ENCODE results near the gene LAPTM5.

The LAPTM5 gene

DNA sequence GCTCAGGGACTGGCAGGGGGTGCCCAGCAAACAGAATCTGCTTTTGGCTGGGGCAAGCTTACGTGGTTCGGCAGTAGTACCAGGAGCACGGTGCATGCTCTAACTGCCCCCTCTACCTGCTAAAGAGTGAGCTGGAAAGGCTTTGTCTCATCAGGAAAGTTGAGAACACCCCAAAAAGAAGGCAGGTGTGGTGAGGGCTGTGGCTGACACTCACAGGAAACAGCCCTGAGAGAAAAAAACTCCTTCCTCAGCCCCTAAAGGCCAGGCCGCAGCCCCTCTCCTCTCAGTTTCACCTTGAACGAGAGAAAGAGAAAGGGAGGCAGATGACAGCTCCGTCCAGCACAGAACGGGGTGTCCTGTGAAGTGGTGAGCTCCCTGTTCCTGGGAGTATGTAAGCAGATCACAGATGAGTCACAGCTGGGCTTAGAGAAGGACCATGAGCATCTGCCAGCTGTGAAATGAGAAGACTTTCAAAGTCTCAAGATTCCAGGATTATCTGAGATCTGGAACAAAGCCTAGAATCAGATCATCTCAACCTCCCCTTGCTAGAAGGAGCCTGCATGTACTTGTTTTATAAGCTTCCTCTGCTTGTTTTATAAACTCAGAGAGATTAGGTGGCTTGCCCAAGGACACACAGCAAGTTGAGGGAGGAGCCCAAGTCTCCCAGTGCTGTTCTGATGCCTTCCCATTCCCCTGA, 13.4 kb downstream of the LAPTM5 start:
- no peak for DNase-seq (ENCODE audit: low read depth, low spot score)

DNA sequence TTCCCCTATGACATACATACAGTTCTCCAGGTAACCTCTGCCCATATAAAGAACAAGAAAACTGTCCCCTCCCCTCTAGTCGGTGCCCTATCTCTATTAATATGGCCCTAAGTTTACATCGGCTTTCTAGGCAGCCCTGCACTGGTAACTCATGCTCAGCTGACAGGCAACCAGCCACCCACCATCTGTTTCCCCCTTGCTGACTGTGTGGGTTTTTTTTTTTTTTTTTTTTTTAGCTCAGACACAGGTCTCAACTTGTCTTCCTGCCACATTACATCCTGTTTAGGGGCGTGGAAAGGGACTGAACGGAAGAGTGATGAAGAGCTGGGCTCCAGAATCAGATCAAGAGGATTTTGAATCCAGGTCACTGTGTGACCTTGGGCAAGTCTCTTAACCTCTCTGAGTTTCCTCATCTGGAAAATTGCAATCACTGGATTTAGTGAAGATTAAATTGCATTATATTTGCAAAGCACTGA, 14.0 kb downstream of the LAPTM5 start:
- DNase-seq (ENCODE audit: low read depth, low spot score), result no peak

DNA sequence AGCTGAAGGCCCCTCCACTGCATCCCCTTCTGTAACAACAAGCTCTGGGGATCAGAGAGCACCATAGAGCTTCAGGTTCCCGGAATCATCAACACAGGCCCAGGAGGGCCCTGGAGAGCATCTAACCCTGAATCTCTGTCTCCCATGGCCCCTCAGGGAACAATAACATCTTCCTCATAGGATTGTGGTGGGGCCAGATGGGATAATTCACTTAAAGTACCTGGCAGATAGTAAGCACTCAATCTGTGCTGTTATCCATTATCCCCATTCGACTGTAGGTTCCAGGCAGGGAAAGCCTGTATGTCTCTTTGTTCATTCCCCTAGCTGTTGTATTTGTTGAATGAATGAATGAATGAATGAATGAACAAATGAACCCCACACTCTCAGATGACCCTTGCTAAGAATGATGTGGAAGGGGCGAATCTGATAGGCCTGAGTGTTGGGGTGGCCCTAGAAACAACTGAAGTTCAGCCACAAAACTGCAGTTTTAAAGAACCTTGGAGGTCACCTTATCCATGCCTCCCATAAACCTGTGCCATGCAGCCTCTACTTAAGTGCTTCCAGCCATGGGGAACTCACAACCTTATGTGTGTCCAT, 14.5 kb downstream of the LAPTM5 start:
- no peak for DNase-seq (ENCODE audit: low read depth, low spot score)

DNA sequence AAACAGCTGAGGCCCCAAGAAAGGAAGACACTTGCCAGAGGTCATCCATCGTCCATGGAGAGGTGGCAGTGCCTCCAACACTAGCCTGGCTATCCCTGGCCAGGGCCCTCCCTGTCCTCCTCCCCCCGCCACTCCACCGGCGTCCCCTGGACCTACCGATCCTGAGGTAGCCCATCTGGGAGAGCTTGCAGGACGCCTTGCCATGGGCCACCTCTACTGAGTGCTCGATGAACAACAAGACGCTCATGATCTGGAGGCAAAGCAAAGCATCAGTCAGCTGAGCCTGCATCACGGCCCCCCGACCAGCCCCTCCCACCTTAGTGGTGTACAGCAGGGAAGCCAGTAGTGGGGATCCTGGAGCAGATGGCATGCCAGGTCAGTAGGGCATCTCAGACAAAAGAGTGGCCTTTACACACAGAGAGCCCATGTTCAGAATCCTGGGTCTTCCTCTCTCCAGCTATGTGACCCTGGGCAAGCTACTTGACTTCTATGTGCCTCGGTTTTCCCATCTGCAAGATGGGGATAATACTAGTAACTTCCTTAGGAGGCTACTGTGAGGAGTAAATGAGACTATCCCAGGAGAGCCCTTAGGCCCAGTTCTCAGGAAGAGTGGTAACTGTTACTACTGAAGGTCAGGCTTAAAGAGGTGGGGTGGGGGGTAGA, 15.1 kb downstream of the LAPTM5 start:
- DNase-seq (ENCODE audit: low read depth, low spot score), result no peak

DNA sequence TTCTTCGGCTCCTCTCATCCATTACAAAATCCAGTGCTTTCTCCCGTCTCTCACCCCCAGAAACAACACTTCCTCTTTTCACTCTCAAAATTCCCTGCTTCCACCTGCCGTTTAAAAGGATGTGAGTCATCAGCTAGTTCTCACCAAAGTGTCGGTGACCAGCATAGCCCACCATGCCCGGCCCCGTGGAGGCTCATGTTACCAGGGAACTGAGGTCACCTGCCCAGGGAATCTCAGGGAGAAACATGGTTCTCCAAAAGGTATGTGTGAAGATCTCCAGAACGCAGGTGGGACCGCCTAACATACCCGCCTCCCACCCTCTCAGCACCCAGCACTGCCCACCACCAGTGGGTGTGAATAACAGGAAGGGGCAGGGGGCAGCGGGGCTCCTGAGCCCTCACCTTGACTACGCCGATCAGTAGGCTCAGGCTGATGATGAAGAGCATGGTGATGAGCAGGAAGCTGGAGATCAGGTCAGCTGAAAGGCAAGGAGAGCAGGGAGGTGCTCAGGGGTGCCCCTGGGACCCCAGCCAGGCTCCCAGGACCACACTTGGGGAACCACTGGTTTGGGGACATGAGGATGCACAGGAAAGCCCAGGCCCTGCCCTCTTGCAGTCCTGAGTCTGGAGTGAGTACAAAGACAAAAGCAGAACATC, 16.2 kb downstream of the LAPTM5 start:
- DNase-seq (ENCODE audit: low read depth, low spot score), result no peak

DNA sequence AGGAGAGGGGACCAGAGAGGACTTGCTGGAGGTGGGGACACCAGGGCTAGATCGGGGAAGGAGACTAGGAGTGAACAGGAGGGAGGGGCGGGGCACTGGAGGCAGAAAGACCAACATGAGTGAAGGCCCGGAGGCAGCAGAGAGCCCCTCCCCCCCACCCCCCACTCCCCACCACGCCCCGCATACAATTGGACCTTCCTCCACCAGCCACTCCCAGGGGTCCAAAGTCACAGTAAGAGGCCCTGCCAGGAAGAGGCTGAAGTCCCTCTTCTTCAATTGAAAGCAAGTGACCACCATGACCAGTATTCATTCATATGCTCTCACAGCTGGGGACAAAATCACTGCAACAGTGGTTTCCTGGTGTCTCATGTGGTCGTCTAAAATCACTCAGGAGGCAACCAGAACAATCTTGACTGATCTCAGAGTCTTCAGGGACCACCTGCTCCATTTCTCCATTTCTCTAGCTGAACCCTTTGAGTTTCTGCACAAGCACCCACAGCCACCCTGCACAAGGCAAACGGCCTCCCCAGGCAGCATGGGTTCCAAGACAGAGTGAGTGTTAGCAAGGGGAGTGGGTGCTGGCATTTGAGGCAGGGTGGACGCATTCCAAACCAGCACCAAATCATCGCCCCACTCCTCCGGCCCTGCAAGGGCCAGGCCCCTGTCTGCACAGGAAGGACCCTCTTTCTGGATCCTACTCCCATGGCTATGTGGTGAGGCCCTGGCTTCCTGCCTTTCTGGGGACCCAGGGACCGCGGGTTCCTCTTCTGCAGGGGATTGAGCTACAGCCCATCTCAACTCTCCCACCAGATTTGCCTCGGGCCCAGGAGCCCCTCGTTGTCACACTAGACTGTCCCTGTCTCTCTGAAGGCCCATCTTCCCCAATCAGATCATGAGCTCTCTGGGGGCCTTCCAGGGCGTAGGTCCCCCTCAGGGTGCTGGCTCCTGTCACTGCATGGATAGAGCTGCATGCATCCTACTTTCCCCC, 17.0 kb downstream of the LAPTM5 start:
- DNase-seq (ENCODE audit: low read depth, low spot score), result no peak

DNA sequence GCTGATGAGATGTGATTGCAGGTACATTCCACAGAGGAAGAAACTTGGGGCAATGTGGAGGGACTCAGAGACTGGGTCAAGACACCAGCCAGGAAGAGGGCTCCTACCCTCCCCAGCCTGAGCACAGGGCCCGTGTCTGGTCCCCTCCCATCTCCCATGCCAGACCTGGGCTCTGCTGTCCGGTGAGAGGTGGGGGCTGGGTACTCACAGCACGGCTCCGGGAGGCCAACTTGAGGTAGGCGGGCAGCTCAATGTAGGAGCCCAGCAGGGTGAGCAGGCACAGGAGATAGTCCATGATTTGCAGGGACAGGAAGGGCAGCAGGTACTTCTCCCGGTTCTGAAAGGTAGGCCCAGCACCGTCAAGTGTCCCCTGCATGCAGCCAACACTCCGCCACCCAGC, 18.0 kb downstream of the LAPTM5 start:
- no peak for DNase-seq (ENCODE audit: low read depth, low spot score)

DNA sequence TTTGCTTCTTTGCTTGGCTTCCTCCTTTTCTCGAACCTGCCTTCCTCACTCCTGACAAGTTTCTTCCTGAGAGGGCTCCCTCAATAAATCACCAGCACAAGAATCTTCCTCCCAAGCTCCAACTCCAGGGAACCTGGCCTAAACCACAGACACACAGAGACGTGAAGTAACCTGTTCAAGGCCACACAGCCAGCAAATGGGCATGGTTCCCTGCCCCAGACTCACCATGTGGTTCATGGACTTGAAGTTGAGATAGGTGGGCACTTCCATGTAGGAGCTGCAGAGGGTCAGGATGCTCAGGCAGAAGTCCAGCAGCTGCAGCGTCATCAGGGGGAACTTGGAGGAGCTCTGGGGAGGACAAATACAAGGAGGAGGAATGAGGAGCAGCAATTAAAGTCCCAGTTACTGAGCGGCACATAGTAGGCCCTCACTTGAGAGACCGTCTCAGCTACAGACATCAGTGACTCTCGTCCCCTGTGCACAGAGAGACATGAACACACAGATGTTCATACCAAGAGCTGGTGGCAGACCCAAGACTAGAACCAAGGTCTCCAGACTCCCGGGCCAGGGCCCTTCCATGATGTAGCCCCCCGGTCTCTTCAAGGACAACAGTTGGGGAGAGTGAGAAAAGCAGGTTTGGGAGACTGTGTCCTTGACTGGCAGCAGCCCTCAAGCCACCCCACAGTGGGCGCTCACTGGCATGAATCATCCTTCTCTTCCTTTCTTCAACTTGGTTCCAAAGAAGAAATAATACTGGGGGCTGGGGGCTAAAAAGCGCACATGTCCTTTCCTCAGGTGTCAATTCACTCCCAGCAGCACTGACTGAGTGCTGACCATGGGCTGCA, 18.6 kb downstream of the LAPTM5 start:
- no peak for DNase-seq (ENCODE audit: low read depth, low spot score)

DNA sequence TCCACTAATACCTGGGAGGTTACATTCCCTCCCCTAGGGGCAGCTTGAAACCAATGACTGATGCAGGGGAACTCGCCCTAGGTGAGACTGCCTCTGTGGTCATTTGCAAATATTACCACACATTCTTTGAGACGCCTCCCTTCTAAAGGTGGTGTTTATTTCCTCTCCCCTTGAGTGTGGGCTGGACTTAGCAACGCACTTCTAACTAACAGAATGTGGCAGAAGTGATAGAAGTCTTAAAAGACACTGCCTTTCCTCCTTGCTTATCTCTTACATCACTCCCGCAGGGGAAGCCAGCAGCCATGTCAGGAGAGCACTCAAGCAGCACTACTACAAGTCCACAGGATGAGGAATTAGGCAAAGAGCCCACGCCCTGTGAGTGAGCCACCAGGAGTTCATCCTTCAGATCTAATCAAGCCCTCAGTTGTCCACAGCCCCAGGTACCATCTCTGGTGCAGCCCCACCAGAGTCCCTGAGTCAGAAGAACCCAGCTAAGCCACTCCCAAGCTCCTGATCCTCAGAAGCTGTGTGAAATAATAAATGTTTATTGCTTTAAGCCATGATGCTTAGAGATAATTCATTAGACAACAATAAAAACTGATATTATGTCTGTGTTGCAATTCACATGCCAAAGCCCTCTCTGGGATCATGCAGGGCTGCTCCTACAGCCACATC, 19.4 kb downstream of the LAPTM5 start:
- DNase-seq (ENCODE audit: low read depth, low spot score), result no peak

DNA sequence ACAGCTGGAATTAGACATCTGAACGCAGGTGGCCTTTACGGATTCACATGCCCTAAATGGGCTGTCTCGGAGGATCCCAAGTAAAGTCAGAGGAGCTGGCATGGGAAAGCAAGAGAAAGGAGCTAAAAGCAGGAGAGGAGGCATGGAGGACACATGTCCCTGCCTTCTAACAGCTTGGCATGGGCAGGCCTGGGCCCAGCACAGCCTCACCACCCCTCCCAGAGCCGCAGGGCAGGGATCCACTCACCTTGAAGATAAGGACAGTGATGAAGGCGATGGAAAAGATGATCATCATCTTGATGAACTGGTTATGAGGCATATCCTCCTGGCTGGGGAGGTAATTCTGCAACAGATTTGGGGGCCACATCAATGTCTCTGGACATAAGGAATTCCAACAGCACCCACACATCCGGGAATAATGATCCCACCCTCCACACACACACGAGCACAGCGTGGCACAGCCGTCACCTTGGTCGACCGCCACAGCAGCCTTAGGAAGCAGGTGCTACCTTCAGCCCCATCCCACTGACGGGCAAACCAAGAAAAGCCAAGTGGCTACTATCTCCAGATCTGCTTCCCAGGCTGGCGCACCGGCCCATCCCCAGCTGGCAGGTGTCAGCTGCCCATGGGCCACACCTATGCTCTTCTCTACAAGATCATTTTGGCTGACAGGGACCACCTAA, 20.1 kb downstream of the LAPTM5 start:
- no peak for DNase-seq (ENCODE audit: low read depth, low spot score)

DNA sequence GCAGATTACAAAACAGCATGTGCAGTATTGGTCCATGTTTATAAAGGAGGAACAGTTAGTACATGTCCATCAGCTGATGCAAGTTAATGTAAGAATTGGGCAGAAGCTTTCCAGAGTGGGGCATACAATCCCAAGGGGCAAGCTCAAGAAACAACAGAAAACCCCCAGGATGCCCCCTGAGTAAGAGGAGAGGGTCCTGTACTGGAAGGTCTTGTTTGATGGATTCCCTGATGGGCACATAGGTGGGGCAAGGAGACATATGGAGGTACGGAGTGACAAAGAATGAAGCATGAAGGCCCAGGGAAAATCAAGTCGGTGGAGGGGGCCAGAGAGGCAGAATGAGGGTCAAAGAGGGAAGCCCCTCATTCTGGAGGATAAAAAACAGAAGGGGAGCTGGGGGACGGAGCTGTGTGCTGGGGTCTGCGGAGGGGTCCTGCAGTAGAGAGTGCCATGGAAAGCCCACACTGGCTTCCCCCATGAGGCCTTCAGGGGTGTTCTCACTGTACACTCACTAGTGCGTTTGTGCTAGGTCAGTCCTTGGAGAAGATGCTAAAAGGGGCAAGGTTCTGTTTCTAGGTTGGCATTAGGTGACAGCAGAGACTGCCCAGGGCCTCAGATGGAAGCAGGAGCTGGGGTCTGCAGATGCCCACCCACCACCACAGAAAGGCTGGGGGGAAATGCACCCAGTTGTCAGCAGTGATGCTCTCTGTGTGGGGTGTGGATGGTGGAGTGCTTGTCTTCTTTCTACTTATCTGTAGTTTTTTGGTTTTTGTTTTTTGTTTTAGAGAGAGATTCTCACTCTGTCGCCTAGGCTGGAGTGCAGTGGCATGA, 21.7 kb downstream of the LAPTM5 start:
- no peak for DNase-seq (ENCODE audit: low read depth, low spot score)

DNA sequence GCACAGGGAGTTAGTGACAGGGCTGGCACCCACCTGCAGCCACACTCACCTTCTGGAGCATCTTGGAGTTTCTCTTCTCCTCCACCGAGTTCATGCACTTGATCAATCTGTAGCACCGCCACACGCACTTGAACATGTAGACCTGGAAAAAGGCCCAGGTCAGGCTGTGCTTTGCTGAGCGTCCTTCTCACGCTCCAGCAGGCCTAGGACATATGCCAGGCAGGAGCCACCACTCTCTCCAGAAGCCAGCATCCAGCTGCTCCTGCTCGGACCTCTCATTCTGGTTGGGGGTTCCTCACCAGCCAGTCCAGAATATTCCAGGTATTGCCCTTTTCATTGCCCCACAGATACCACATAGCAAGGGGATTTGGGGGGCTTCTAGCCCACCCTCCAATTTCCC, 22.4 kb downstream of the LAPTM5 start:
- no peak for DNase-seq (ENCODE audit: low read depth, low spot score)

DNA sequence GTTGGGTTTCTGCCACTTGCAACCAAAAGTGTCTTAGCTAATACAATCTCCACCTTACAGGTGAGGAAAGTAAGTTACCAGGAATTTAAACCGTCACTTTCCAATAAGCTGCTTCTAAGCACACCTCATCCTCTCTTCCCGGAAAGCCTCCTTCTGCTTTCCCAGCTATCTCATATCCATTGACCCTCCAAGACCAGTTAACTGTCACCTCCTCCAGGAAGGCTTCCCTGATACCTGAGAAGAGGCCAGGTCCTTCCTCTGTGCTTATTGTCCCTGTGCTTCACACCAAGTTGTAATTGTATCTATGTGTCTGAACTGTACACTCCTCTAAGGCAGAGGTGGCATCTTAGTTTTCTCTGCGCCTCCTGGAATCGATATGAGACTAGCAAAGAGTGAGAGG, 23.0 kb downstream of the LAPTM5 start:
- DNase-seq (ENCODE audit: low read depth, low spot score), result no peak

DNA sequence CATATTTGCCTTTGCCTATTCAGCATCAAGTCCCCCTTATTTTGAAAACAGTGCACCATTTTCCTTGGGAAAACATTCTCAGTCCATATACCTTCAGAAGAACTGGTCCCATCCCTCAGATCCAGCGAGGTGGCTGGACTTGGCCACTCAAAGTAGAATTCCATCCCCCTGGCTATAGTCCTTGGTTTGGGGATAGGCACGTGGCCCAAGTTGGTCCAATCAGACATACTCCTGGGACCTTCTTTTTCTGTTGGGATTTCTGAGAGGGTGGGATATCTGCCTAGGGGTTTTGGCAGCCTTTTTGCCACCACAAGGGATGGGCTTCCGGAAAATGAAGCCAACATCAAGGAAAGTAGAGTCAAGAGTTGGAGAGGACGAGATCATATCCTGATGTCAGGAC, 23.5 kb downstream of the LAPTM5 start:
- DNase-seq (ENCODE audit: low read depth, low spot score), result no peak

DNA sequence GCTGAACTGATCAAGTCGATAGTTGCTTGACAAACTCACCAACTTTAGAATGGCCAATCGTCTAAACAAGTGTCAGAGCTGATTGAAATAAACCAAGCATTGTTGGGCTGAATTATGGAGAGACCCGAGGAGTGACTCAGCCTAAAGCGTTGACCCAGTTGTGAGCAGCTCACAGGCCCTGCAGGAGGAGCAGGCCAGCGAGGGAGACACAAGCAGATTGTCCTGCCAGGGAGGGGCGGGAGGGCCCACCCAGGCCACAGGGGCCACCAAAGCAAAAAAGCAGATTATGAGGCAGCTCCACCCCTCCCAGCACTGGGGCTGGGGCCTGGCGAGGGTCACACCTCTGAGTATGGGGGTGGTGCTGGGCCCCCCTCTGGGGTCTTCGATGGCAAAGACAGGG, 24.1 kb downstream of the LAPTM5 start:
- no peak for DNase-seq (ENCODE audit: low read depth, low spot score)

DNA sequence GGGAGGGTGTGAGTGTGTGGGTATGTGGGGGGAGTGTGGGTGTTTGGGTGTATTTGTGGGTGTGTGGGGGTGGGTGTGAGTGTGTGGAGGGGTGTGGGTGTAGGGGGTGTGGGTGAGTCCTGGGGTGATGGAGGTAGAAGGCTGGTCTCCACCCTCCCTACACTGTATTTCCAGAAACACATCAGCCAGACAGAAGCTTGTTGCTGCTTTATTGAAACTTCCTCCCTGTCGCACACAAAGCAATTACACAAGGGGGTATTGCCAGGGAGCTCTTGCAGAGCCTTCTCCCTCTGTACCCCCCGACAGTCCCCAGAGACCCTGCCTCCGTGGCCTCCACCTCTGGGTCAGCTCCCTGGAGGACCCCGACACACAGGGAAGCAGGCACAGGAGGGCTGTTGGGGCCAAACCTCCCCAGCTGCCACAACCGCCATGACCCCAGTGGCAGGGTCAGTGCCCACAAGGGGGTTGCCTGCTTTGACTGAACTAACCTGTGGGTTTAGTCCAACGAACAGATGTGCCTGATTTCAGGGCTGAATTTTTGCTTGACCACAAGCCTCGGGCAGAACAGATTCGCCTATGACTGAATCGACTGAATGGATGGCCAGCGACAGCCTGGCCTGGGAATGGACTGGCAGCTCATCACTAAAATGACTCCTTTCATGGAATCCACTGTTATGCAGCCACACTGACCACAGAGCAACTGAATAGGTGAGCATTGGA, 25.1 kb downstream of the LAPTM5 start:
- no peak for DNase-seq (ENCODE audit: low read depth, low spot score)

DNA sequence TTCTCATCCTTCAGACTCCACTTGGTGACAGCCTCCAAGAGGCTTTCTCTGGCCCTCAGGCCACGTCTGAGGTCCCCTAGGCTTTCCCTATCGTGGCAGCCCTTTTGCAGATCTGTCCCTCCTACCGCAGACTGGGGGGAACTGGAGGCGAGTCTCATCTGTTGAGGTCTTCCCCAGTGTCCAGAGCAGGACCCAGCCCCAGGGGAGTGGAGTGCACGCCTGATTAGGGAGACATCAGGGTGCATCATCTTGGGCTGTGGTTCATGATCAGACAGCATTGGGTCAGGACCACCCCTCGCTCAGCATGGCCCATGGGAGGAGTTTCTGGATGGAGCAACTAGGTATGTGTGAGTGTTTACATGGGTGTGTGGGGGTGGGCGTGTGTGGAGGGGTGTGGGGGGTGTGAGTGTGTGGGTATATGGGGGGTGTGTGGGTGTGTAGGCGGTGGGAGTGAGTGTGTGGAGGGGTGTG, 25.7 kb downstream of the LAPTM5 start:
- no peak for DNase-seq (ENCODE audit: low read depth, low spot score)

Measured in brain pericyte (primary cell).